Endothelial cell of umbilical vein (primary cell): Measurements from ENCODE around the gene BRINP2. TPM values are rescaled to one million over a fixed set of nuclear protein-coding genes. Genes with fewer than 3 reads are reported as not detected.

Experiments
- BruUV-seq: library from RNA; stranded (reverse); fragments of 400-500 nt; replicated peaks from 2 replicates; lab custom pipeline; 2021; lab: Mats Ljungman, UMichigan
- CTCF ChIA-PET: fragments of 300-600, 350-600 bp; sonication (Branson Sonifier 250); formaldehyde crosslinking; loops from one replicate; lab custom pipeline; 2021; ENCODE audit warnings: antibody characterized with exemption, inconsistent platforms; lab: Charles Lee
- POLR2A ChIA-PET: fragments of 300-600, 350-600 bp; sonication (Branson Sonifier 250); formaldehyde crosslinking; loops from one replicate; lab custom pipeline; 2021; ENCODE audit warnings: antibody characterized with exemption, inconsistent platforms; lab: Charles Lee
- DNase-seq: peaks from one replicate; pipeline ENCODE4 v3.0.0-alpha.2; 2011; ENCODE audit warnings: low read depth, low spot score
- FAIRE-seq: peaks from 2 replicates; lab custom pipeline; 2011; peaks lifted over from hg19 to GRCh38; lab: Jason Lieb, UNC
- H2AFZ ChIP-seq: 2 replicates; pipeline ENCODE4 v1.6.0; 2012; ENCODE audit warnings: low read depth, low read length, control low read depth, inconsistent platforms
- H3K27ac ChIP-seq: 2 replicates; pipeline ENCODE4 v1.5.1; 2011; ENCODE audit warnings: low read depth, mild to moderate bottlenecking, control low read depth, low read length, moderate library complexity; ENCODE audit not compliant: insufficient read depth
- H3K27me3 ChIP-seq, 2 experiments: 2 replicates each; pipeline versions ENCODE4 v1.6.0 to v1.6.1; 2011; ENCODE audit warnings: low read length in 2 of 2, mixed read lengths in 1 of 2; ENCODE audit not compliant: control insufficient read depth in 2 of 2, insufficient read depth in 2 of 2
- H3K36me3 ChIP-seq, 2 experiments: 2 replicates in 1 of 2; 3 replicates in 1 of 2; pipeline ENCODE4 v1.5.1; 2011; ENCODE audit warnings: low read length in 2 of 2, mild to moderate bottlenecking in 1 of 2, moderate library complexity in 1 of 2; ENCODE audit not compliant: control insufficient read depth in 2 of 2, insufficient read depth in 2 of 2; ENCODE audit errors: extremely low read depth in 1 of 2
- H3K4me1 ChIP-seq: 3 replicates; pipeline ENCODE4 v1.5.1; 2011; ENCODE audit warnings: mild to moderate bottlenecking, low read length; ENCODE audit not compliant: control insufficient read depth, insufficient read depth; ENCODE audit errors: extremely low read depth
- H3K4me2 ChIP-seq: 2 replicates; pipeline ENCODE4 v1.6.1; 2011; ENCODE audit warnings: low read length, control low read depth, mixed read lengths; ENCODE audit not compliant: insufficient read depth
- H3K4me3 ChIP-seq, 3 experiments: fragments of 200-600 bp in 1 of 3; sonication (generic), shearing (Covaris generic) in 1 of 3; replicated peaks in 1 of 3; 2 replicates each; pipeline ENCODE4 v1.5.1; 2011 to 2016; ENCODE audit warnings: control low read depth in 3 of 3, low read length in 3 of 3, mild to moderate bottlenecking in 2 of 3, inconsistent platforms in 1 of 3, low read depth in 1 of 3, moderate library complexity in 1 of 3; ENCODE audit not compliant: insufficient read depth in 1 of 3
- H3K79me2 ChIP-seq: 2 replicates; pipeline ENCODE4 v1.6.0; 2012; ENCODE audit warnings: low read length, inconsistent platforms; ENCODE audit not compliant: control insufficient read depth, insufficient read depth
- H3K9ac ChIP-seq: replicated peaks from 2 replicates; pipeline ENCODE3; 2011; ENCODE audit warnings: low read length, control low read depth; ENCODE audit not compliant: insufficient read depth; ENCODE audit errors: extremely low read depth
- H3K9me1 ChIP-seq: replicated peaks from 3 replicates; pipeline ENCODE4 v1.6.0; 2011; ENCODE audit warnings: mild to moderate bottlenecking, low read length; ENCODE audit not compliant: control insufficient read depth, insufficient read depth; ENCODE audit errors: extremely low read depth
- H3K9me3 ChIP-seq: replicated peaks from 2 replicates; pipeline ENCODE4 v1.5.1; 2012; ENCODE audit warnings: low read length, inconsistent platforms; ENCODE audit not compliant: control insufficient read depth, insufficient read depth
- H4K20me1 ChIP-seq: replicated peaks from 2 replicates; pipeline ENCODE3; 2011; ENCODE audit warnings: mild to moderate bottlenecking, low read length; ENCODE audit not compliant: control insufficient read depth, insufficient read depth; ENCODE audit errors: extremely low read depth
- CTCF ChIP-seq, 2 donors: IDR thresholded peaks; 1 replicate in 1 of 2; 2 replicates in 1 of 2; pipeline ENCODE4 v1.5.1; 2011; ENCODE audit warnings: low read length in 2 of 2, mild to moderate bottlenecking in 2 of 2, moderate library complexity in 2 of 2, control low read depth in 1 of 2, inconsistent platforms in 1 of 2, low read depth in 1 of 2; ENCODE audit not compliant: insufficient read depth in 1 of 2; ENCODE audit errors: extremely low read depth in 1 of 2
- EZH2 ChIP-seq: IDR thresholded peaks from 2 replicates; pipeline ENCODE4 v1.6.1; 2012; ENCODE audit warnings: borderline replicate concordance, low read depth, mild to moderate bottlenecking, moderate library complexity, low read length, inconsistent platforms; ENCODE audit not compliant: severe bottlenecking
- FOS ChIP-seq: IDR thresholded peaks from 2 replicates; pipeline ENCODE4 v1.6.1; 2011; ENCODE audit warnings: mild to moderate bottlenecking, low read length, moderate library complexity, borderline replicate concordance; ENCODE audit not compliant: insufficient read depth
- GATA2 ChIP-seq: IDR thresholded peaks from 2 replicates; pipeline ENCODE4 v1.7.0; 2011; ENCODE audit warnings: low read depth, mild to moderate bottlenecking, moderate library complexity, mixed read lengths, low read length; ENCODE audit not compliant: insufficient read length, insufficient read depth
- JUN ChIP-seq: IDR thresholded peaks from 2 replicates; pipeline ENCODE4 v1.6.1; 2011; ENCODE audit warnings: borderline replicate concordance, low read depth; ENCODE audit not compliant: insufficient read length, insufficient read depth
- MAX ChIP-seq: IDR thresholded peaks from 2 replicates; pipeline ENCODE4 v1.6.1; 2011; ENCODE audit not compliant: insufficient read depth, insufficient read length
- MYC ChIP-seq: IDR thresholded peaks from one replicate; pipeline ENCODE4 v1.6.1; 2011; ENCODE audit warnings: mild to moderate bottlenecking, low read depth, low read length
- POLR2A ChIP-seq: IDR thresholded peaks from 2 replicates; pipeline ENCODE4 v1.6.1; 2012; ENCODE audit warnings: low read depth, mild to moderate bottlenecking, control low read depth, low read length
- POLR2AphosphoS5 ChIP-seq: IDR thresholded peaks from 2 replicates; pipeline ENCODE4 v1.6.1; 2012; ENCODE audit warnings: low read depth, mild to moderate bottlenecking, control low read depth, low read length, moderate library complexity; ENCODE audit not compliant: insufficient read depth
- dilution Hi-C: fragments of 300-500 bp; cut with MboI; formaldehyde crosslinking; loops from one replicate; pipeline ENCODE4 v1.15.0; 2019; ENCODE audit warnings: low sequenced_read_pairs; ENCODE audit not compliant: extremely low pct_ligation_motif_present
- intact Hi-C: fragments of 100-400 bp; cut with micrococcal nuclease; formaldehyde crosslinking; loops from one replicate; pipeline ENCODE4 v1.10.0; 2022
- polyA plus RNA-seq, 4 experiments: library from polyadenylated mRNA; depleted of rRNA in 3 of 4; stranded (reverse) in 3 of 4; unstranded in 1 of 4; fragments of >200 nt; gene quantifications; 2 replicates each; pipeline versions ENCODE4 v1.2.1 to v1.2.3, GENCODE V29; 2011 to 2012; ENCODE audit warnings: missing spikeins in 1 of 4
- total RNA-seq: library from RNA; stranded (reverse); gene quantifications from 2 replicates; pipeline ENCODE4 v1.2.3, GENCODE V29; 2021

The BRINP2 gene
- total and polyA plus RNA-seq, 2 donors (not counting 3 experiments of a cell fraction or from before 2014, with no cell fraction given) = not detected

GRCh38 chr1:177133977-177134538, 36.7 kb upstream of the BRINP2 start:
- no peaks in the 10 kb centered on the region for H3K27me3 ChIP-seq
- H3K4me3 ChIP-seq = no peak overlapping the region
- H3K9me1 ChIP-seq = no peaks in the 10 kb centered on the region
- DNase-seq (no peak), FAIRE-seq (no peak)
- ChIA-PET CTCF (no interaction called here), POLR2A (no interaction called here)
- intact Hi-C loops (no loop called here), dilution Hi-C loops (no loop called here)
- no TSS peak for BruUV-seq
- no peaks in the 10 kb centered on the region for H3K9me3 ChIP-seq
- H3K36me3 ChIP-seq = no peaks in the 10 kb centered on the region
- no peaks in the 10 kb centered on the region for H3K4me1 ChIP-seq
- no peak for TF ChIP-seq POLR2A
- no peak for TF ChIP-seq EZH2
- TF ChIP-seq JUN = no peak
- no peak for TF ChIP-seq MAX
- TF ChIP-seq GATA2 = no peak
- no peak for TF ChIP-seq POLR2AphosphoS5
- no peak for TF ChIP-seq FOS
- no peak for TF ChIP-seq MYC
- TF ChIP-seq CTCF (IDR thresholded peaks at IDR 0.05; ENCODE audit: extremely low read depth in 1 of 2, insufficient read depth in 1 of 2, low read depth in 1 of 2, low read length in 2 of 2) = no peak
- H4K20me1 ChIP-seq = no peaks in the 10 kb centered on the region
- H3K9ac ChIP-seq = no peak overlapping the region
- no peak overlapping the region for H3K27ac ChIP-seq
- no peak overlapping the region for H3K4me2 ChIP-seq
- H2AFZ ChIP-seq = no peak overlapping the region
- H3K79me2 ChIP-seq = no peaks in the 10 kb centered on the region
